Right ventricle myocardium inferior (tissue), 1 donor: Measurements from ENCODE around the gene ASTN2. TPM values are rescaled to one million over a fixed set of nuclear protein-coding genes. Genes with fewer than 3 reads are reported as not detected.

ENCODE experiments used
- ATAC-seq: fragments of 200-7000 bp; cut with Tn5 transposase; one replicate; pipeline ENCODE4 v1.9.1; 2020; ENCODE audit warnings: mild to moderate bottlenecking, moderate library complexity
- DNase-seq: peaks from one replicate; pipeline ENCODE4 v3.0.0; 2021; ENCODE audit errors: missing footprints
- intact Hi-C: fragments of 100-400 bp; cut with DNase I; formaldehyde crosslinking; loops from one replicate; pipeline ENCODE4 v1.11.0; 2022
- total RNA-seq: library from RNA; stranded (reverse); fragmentation: NEBNext Ultra II Directional; extraction: Animal tissue kit (Norgen Biotek cat#: 25700); gene quantifications from one replicate; pipeline ENCODE4 v1.2.1, GENCODE V29; 2021
- donor health status: DM: no; HTN: yes; CAD: no; lungs with severe emphysema.

Gene ASTN2
- total RNA-seq, 1 donor from 2014 or later = 8.3 TPM

DNA sequence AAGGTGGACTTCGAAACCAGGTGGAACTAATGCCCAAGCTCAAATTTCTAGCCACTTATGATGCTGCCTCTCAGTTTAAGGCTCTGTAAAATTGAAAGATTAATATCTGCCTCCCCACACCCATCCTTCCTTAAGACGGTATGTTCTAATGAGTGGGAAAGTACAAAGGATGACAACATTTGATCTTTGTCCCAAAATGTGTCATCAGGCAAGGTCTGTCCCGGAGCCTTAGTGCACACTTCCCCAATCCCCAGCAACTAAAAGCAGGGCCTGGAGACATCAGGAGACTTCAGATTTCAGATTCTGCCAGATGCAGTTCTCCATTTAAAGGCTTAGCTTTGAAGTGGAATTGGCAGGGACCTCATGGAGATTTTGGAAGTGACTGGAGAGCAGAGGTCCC, 316.5 kb downstream of the ASTN2 start:
- ATAC-seq = no peak
- DNase-seq = no peak
- intact Hi-C loops = no loop called here

- ATAC-seq (no peak), DNase-seq (no peak)
- intact Hi-C loops = no loop called here
Observed at GRCh38 chr9:117097761-117098160, 317.1 kb downstream of the ASTN2 start.

- intact Hi-C loops = no loop called here
- DNase-seq (no peak), ATAC-seq (no peak)
Observed at GRCh38 chr9:117096138-117096537, 318.7 kb downstream of the ASTN2 start.

DNA sequence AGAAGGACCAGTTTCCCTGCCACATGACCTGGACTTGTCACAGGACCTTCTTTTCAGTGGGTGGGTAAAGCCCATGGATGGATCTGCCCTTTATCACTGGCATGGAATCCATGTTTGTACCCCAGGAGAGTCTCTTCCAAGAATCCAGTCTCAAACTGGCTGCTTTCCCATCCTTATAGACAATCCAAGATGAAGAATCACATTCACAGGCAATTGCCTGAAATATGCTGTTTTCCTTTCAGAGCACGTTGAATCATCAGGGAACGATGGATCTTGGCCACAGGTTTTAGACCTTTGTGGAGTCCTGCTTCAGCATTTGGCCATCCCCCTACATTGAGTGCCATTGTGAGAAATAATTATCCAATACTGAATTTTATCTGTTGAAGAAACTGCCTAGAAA, 319.8 kb downstream of the ASTN2 start:
- DNase-seq (no peak), ATAC-seq (no peak)
- intact Hi-C loops = no loop called here

DNA sequence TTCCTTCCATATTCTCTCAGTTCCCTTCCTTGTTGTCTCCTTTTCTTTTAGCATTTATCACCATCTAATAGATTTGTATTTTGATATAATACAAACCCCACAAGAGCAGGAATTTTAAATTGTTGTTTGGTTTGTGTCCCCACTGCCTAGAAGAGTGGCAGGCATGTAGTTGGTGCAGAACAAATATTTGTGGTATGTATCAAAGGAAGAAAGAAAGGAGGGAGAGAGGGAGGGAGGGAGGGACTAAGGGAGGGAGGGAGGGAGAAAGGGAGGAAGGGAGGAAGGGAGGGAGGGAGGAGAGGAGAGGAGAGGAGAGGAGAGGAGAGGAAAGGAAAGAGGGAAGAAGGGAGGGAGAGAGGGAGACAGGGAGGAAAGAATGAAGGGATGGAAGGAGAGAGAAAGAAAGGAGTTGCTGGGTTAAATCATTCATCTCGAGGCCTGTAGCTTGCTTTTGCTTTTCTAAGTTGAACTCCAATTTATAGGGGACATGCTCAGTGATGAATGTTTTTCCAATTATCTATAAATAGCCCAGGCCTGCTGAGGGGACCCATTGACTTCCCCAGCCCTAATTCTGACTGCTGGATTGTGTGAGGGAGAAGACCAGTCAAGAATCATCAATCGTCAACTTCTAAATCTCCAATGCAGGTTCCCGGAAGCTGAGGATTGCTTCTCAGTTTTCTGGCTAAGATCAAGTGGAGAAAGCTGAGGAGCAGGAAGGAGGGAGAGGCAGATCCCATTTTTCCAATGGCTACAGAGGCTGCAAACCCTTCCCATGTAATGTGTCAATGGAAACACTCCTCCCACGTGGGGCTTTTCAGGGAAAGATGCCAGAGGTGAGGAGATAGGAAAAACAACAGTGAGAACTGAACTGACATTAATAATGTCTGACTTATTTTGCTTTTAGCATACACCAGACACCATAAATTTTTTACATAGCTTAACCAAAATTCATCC, 320.7 kb downstream of the ASTN2 start:
- intact Hi-C loops = no loop called here
- ATAC-seq (no peak), DNase-seq (no peak)

GRCh38 chr9:117092582-117092981, 322.3 kb downstream of the ASTN2 start:
- ATAC-seq = no peak

GRCh38 chr9:117091529-117091928, 323.3 kb downstream of the ASTN2 start:
- DNase-seq (no peak), ATAC-seq (no peak)
- intact Hi-C loops = no loop called here

More at GRCh38 chr9:117092582-117092981, 322.3 kb downstream of the ASTN2 start:
- DNase-seq = no peak
- intact Hi-C loops = no loop called here

DNA sequence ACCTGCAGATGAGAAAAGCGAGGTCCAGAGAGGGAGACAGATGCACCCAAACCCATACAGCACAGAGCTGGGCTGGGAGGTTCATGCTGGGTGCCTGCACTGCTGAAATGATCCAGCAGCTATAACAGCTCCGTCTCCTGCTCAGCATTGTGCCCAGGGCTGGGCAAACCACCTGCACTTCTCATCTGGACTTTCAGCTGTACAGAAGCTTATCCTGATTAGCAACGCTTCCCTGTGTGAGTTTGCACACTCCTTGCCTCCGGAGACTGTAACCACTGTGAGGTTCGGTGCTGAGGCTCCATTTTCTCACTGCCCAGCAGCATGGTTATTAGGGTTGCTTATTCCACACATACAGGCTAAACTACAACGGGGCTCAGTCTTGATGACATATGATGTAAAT, 326.1 kb downstream of the ASTN2 start:
- intact Hi-C loops = no loop called here
- DNase-seq = no peak
- ATAC-seq = no peak

- DNase-seq = no peak
- no peak for ATAC-seq
- intact Hi-C loops = no loop called here
Observed at GRCh38 chr9:117088140-117088539, 326.7 kb downstream of the ASTN2 start.

DNA sequence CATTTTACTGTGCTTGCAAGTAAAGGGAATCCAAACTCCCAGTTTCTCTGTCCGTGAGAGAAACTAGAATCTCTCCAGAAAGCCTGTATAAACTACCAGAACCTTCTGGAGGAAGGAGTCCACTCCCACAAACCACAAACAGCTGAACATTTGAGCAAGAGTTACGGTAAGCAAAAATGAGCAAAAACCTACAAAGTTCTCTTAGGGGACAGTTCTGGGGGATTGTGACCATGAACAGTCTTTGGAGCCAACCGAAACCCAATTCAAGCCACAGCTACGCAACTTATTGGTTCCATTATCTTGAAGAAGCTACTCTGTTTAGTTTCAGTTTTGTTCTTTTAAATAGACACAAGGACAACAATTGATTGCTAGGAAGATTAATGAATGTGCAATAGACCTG, 330.6 kb downstream of the ASTN2 start:
- intact Hi-C loops = no loop called here
- ATAC-seq (no peak), DNase-seq (no peak)

DNA sequence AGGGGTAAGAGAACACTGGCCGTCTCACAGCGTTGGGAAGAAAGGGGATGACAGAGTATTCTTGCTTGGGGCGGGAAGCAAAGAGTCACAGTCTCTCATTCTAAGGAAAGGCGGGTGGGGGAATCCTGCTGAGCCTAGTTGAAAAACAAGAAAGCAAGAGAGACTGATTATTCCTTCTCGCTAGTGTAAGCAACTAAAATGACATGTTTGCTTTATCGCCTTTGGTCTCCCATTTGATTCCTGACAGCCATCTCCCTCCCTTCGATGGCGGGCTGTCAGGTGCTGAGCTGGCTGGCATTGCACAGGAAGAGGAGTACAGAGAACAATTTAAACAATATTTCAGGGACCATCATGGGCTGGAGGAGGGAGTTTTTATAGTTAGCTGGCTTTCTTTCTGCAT, 331.3 kb downstream of the ASTN2 start:
- DNase-seq (no peak), ATAC-seq (no peak)
- intact Hi-C loops = no loop called here

DNA sequence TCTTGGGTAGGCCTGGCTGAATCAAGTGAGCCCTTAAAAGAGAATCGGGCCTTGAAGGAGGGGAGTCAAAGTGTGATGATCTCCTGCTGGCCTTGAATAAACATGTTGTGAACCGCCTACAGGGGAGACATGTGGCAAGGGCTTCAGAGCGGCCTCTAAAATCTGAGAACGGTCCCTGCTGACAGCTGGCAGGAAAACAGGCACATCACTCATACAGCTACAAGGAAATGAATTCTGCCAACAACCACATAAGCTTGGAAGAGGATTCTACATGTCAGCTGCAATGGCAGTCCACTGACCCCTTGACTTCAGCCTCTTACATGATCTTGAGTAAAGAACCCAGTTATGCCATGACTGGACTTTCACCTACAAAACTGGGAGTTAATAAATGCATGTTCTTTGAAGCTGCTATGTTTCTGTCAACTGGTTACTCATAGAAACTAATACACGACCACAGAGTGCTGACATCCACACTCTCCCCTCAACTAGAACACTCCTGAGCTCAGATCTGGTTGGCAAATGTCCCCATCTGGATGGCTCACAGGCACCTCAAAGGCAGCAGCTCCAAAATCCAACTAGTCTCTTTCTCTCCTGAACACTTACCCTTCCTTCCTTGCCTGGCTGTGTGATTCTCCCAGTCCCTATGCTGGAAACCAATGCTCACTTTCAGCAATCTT, 333.1 kb downstream of the ASTN2 start:
- DNase-seq (no peak), ATAC-seq (no peak)
- intact Hi-C loops = no loop called here

DNA sequence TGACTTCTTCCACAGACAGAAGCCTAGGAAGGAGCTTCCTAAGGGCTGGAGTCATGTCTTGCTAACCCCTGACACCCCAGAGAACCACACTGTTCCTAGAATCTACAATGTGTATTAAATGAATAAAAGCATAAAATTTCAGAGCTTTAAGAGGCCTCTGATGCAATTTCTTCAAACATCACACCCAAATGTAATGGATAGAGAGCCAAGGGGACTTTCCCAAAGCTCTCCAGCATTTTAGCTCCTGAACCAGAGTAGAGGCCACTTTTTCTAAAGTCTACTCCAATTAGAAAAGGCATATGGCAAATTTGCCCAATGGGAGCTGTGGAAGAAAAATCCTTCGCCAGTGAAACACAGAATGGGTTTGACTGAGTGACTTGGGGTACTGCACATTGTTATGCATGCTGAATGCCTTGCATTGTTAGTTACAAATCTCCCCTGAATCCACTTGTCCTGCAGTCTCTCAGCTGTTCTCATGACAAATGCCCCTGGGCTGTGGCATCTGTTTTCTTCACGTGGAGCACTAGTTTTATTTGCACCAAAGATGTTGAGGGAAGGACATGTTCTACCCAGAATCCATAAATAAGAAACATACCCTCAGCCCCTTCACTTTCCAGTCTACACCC, 334.0 kb downstream of the ASTN2 start:
- intact Hi-C loops = no loop called here

GRCh38 chr9:117076571-117077290, 338.1 kb downstream of the ASTN2 start:
- intact Hi-C loops = no loop called here
- DNase-seq = no peak
- ATAC-seq = no peak

More for the DNA sequence above, 334.0 kb downstream of the ASTN2 start:
- DNase-seq (no peak), ATAC-seq (no peak)

DNA sequence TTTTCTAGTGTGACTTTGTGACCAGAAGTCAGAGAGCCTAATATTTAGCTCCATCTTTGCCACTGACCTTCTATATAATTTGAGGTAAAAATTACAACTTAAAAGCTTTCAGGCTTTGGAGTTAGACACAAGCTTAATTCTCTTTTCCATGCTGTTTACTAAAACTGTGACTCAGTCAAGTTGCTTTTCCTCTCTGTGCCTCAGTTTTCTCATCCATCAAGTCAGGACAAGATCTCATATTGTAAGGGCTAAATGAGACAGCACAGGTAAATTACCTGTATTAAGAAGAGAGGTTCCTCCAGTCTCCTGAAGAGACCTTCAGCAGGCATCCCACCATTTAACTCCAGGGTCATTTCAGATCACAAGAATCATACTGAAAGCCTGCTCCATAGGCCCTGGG, 339.2 kb downstream of the ASTN2 start:
- no peak for DNase-seq
- ATAC-seq = no peak
- intact Hi-C loops = no loop called here

- intact Hi-C loops = no loop called here
- ATAC-seq = no peak
- DNase-seq = no peak
Observed at GRCh38 chr9:117074784-117075520, 339.9 kb downstream of the ASTN2 start.

GRCh38 chr9:117074342-117074662, 340.6 kb downstream of the ASTN2 start:
- DNase-seq (no peak), ATAC-seq (no peak)
- intact Hi-C loops = no loop called here

GRCh38 chr9:117073539-117074341, 341.1 kb downstream of the ASTN2 start:
- no peak for ATAC-seq
- no peak for DNase-seq
- intact Hi-C loops = no loop called here
